Stimulated activated CD4-positive, alpha-beta T cell treated with anti-CD3 and anti-CD28 coated beads, Interleukin-1b, Interleukin-23, amount 100 ng/mL, for 1 hour (primary cell): Measurements from ENCODE around the gene CRB1.
"Not testable (repeated sequence)": the region's sequence is repeated elsewhere in the genome, so short reads cannot be mapped to it uniquely, and the experiment has no call there.

Experiments used
- DNase-seq, 2 donors: peaks; one replicate each; pipeline ENCODE4 v3.0.0-alpha.2; 2020; ENCODE audit warnings: low read depth in 2 of 2

CRB1 gene

GRCh38 chr1:197399755-197400521, 131.9 kb downstream of the CRB1 start:
- no peak for DNase-seq

GRCh38 chr1:197400522-197400902, 132.5 kb downstream of the CRB1 start:
- no peak for DNase-seq

DNA sequence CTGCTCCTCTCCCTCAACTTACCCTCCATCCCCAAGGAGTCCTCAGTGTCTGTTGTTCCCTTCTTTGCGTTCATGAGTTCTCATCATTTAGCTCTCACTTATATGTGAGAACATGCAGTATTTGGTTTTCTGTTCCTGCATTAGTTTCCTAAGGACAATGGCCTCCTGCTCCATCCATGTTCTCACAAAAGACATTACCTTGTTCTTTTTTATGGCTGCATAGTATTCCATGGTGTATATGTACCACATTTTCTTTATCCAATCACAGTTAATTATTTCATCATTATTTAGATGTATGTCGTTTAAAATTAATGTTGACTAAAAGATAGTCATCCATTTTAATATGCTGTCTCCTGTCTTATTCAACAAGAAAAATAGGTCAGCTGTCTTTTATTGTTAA, 134.1 kb downstream of the CRB1 start:
- no peak for DNase-seq

DNA sequence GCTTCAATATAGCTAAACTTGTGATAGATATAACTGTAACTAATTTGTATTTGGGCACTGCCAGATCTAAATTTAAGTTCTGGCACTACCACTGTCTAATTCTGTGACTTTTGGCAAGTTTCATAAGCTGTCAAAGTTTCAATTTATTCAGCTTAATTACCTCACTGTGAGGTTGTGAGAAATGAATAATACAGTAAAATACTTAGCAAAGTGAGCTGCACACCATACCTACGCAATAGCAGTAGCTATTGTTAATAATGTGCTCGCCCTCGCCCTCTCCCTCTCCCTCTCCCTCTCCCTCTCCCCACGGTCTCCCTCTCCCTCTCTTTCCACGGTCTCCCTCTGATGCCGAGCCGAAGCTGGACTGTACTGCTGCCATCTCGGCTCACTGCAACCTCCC, 136.7 kb downstream of the CRB1 start:
- DNase-seq = not testable (repeated sequence)

DNA sequence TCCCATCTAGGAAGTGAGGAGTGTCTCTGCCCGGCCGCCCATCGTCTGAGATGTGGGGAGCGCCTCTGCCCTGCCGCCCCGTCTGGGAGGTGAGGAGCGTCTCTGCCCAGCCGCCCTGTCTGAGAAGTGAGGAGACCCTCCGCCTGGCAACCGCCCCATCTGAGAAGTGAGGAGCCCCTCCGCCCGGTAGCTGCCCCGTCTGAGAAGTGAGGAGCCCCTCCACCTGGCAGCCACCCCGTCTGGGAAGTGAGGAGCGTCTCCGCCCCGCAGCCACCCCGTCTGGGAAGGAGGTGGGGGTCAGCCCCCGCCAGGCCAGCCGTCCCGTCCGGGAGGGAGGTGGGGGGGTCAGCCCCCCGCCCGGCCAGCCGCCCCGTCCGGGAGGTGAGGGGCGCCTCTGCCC, 137.6 kb downstream of the CRB1 start:
- DNase-seq = not testable (repeated sequence)

GRCh38 chr1:197413564-197413963, 145.5 kb downstream of the CRB1 start:
- no peak for DNase-seq

GRCh38 chr1:197415221-197415620, 147.2 kb downstream of the CRB1 start:
- no peak for DNase-seq

DNA sequence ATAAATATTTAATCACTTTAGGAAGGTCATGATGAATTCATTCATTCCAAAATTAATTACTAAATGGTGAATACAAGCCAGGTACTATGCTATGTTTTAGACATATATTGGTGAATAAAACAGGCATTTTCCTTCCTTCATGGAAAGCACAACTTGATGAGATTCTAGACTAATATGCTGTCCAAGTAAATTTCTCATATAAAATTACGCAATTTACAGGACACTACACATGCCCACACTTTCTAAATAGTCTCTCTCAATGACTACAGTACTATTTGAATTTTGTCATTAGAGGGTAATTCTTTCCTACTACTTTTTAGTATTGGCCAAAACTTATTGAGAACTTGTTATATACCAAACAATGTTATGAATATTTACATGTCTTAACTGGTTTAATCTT, 150.6 kb downstream of the CRB1 start:
- DNase-seq = no peak

DNA sequence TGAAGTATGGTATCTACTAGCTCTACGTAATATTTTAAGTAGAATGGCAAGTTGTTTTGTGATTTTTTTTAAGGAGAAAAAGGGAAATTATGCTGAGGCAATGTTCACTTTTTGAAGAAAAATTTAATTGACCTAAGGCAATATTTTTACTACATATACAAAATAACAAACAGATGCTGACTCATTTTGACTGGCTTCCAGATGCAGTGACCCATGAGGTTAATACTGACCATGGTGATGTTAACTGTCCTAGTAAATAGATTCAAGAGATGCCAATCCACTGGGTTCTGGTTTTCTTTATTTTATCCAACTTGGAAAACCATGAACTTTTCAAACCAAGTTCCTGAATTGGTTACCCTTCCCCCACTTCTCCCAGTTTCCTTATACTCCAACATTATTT, 154.9 kb downstream of the CRB1 start:
- DNase-seq = no peak

GRCh38 chr1:197424380-197424779, 156.3 kb downstream of the CRB1 start:
- no peak for DNase-seq

DNA sequence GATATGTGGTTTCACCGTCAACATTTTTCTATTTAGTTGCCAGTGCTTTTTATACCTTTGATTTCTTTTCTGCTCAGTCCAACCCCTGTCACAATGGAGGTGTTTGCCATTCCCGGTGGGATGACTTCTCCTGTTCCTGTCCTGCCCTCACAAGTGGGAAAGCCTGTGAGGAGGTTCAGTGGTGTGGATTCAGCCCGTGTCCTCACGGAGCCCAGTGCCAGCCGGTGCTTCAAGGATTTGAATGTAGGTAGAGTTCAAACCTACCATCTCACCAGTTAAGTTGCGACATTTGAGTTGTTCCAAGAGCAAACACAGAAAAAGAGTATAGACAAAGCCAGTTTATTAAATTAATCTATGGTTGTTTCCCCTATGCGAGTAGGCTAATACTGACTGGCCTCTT, 161.3 kb downstream of the CRB1 start:
- no peak for DNase-seq

DNA sequence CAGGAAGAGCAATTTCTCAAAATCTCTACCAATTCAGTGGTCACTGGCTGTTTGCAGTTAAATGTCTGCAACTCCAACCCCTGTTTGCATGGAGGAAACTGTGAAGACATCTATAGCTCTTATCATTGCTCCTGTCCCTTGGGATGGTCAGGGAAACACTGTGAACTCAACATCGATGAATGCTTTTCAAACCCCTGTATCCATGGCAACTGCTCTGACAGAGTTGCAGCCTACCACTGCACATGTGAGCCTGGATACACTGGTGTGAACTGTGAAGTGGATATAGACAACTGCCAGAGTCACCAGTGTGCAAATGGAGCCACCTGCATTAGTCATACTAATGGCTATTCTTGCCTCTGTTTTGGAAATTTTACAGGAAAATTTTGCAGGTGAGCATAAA, 167.2 kb downstream of the CRB1 start:
- DNase-seq = no peak

DNA sequence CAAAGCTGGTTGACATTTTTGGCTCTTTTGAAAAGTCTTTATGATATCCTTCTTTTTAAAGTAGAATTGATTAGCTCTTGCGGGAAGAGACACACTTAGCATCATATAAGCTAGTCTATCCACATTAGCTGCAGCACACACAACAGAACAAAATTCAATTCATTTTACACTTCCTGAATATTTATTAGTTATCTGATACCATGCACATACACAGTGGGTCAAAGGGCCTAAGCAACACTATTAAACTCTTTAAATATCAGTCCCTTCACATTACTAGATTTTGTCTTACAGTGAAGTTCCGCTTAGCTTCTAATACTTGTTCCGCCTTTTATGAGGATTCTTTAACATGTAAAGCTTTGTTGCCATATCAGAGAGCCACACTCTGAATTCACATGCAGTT, 169.5 kb downstream of the CRB1 start:
- DNase-seq = no peak

- no peak for DNase-seq
Measured at GRCh38 chr1:197438010-197438790, 170.1 kb downstream of the CRB1 start.

- no peak for DNase-seq
Measured at GRCh38 chr1:197439708-197440280, 171.7 kb downstream of the CRB1 start.

- DNase-seq = no peak
Measured at GRCh38 chr1:197440715-197441114, 172.7 kb downstream of the CRB1 start.

- no peak for DNase-seq
Measured at GRCh38 chr1:197441999-197442414, 174.0 kb downstream of the CRB1 start.

DNA sequence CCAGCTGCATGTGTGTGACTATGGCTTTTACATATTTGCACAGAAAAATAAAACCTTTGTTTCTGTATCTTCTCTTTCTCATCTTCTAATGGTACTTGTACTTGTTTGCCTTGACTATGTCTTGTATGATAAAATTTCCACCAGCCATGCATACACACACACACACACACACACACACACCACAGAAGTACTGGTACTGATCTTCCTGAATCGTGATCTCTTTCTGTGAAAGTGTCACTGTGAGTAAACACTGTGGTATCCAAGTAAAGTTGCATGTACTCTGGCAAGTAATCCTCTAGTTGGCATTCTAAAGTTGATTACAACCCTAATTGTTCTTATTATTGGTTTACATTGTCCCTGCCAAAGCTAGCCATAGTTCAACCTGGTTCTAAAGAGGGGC, 176.7 kb downstream of the CRB1 start:
- DNase-seq = no peak

DNA sequence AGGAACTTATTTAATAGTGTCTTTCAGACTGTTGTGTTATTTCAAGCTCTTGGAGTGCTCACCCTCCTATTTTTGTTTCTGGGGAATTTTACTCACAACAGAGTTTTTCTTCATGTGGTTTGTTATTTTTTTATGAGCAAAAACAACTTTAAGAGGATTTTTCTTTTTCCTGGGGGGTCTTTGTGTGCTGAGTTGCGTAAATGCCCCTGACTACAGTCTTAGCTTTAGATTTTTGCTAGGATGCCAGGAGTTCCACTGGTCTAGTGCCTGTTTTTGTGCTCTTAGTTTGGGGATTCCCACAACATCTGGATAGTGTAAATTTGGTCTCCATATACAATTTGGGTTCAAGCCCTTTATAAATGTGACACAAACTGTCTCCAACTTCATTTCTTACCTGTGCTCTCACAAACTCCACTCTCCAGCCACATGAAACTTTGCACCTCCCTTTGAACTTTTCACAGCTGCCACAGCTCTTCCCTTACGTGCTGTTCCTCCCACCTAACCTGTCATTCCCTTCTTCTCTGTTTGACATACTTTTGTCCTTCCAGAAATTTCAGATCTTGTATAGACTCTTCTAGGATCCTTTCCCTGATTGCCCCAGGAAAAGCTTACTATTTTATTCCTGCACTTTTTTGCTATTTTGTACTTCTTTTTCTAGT, 180.2 kb downstream of the CRB1 start:
- DNase-seq = no peak

- no peak for DNase-seq
Measured at GRCh38 chr1:197451381-197451780, 183.3 kb downstream of the CRB1 start.

GRCh38 chr1:197453376-197454058, 185.5 kb downstream of the CRB1 start:
- no peak for DNase-seq

GRCh38 chr1:197462539-197462938, 194.5 kb downstream of the CRB1 start:
- DNase-seq = no peak
